K562 (cell line): Measurements from ENCODE around the gene ERO1B. TPM values are rescaled to one million over a fixed set of nuclear protein-coding genes. Genes with fewer than 3 reads are reported as not detected.

Source experiments
- ATF7 ChIP-seq: fragments of 450-650 bp; IDR thresholded peaks from 2 replicates; pipeline ENCODE4 v1.7.1; 2014; ENCODE audit warnings: mild to moderate bottlenecking, moderate library complexity
- ELF1 ChIP-seq: fragments of 200-800 bp; sonication (Bioruptor generic); IDR thresholded peaks from 2 replicates; pipeline ENCODE4 v1.6.1; 2016; ENCODE audit warnings: missing genetic modification characterization, missing compliant biosample characterization
- HDAC2 ChIP-seq: fragments of 450-650 bp; IDR thresholded peaks from 2 replicates; pipeline ENCODE4 v1.6.1; 2016; ENCODE audit warnings: mild to moderate bottlenecking
- MAZ ChIP-seq, 2 experiments: fragments of 450-650 bp in 1 of 2; sonication (generic) in 1 of 2; formaldehyde crosslinking; IDR thresholded peaks in 1 of 2; conservative IDR thresholded peaks in 1 of 2; 2 replicates each; pipeline versions ENCODE4 v1.4.0 to v1.5.0; 2020; ENCODE audit warnings: mild to moderate bottlenecking in 1 of 2, missing genetic modification reagents in 1 of 2
- PML ChIP-seq: IDR thresholded peaks from 2 replicates; pipeline ENCODE4 v1.6.1; 2012; ENCODE audit warnings: low read length, inconsistent platforms
- PRMT5 ChIP-seq: sonication (generic); formaldehyde crosslinking; IDR thresholded peaks from 2 replicates; pipeline ENCODE4 v1.5.0; 2020; ENCODE audit warnings: missing genetic modification reagents
- SMAD1 ChIP-seq: fragments of 150-350 bp; IDR thresholded peaks from 2 replicates; pipeline ENCODE4 v1.6.1; 2014; ENCODE audit warnings: low read length, low read depth; ENCODE audit not compliant: partially characterized antibody
- TAF1 ChIP-seq: IDR thresholded peaks from 2 replicates; pipeline ENCODE4 v1.6.1; 2011; ENCODE audit warnings: mild to moderate bottlenecking, low read length, moderate library complexity; ENCODE audit not compliant: insufficient read depth, control insufficient read depth, severe bottlenecking; ENCODE audit errors: extremely low read depth
- TARDBP ChIP-seq: fragments of 450-650 bp; IDR thresholded peaks from 2 replicates; pipeline ENCODE4 v1.6.1; 2016
- TRIM24 ChIP-seq, 2 experiments: fragments of 450-650 bp; IDR thresholded peaks; 2 replicates each; pipeline ENCODE4 v1.6.1; 2016
- ZBTB8A ChIP-seq: fragments of 450-650 bp; IDR thresholded peaks from 2 replicates; pipeline ENCODE4 v1.6.1; 2018; ENCODE audit warnings: mild to moderate bottlenecking, moderate library complexity; ENCODE audit not compliant: partially characterized antibody
- ZKSCAN3 ChIP-seq: fragments of 250-450 bp; sonication (Bioruptor Pico); IDR thresholded peaks from 2 replicates; pipeline ENCODE4 v1.4.0; 2020
- ZNF79 ChIP-seq: fragments of 250-450 bp; sonication (Bioruptor Pico); IDR thresholded peaks from 2 replicates; pipeline ENCODE4 v1.4.0; 2020; ENCODE audit warnings: low read depth, mild to moderate bottlenecking, moderate library complexity
- polyA plus RNA-seq, 8 experiments: library from polyadenylated mRNA; depleted of rRNA in 4 of 8; stranded (reverse) in 5 of 8; unstranded in 3 of 8; fragments of >200 nt; fragmentation: Nextera tagmentation in 2 of 8; fragmentation: Illumina TruSeq in 1 of 8; extraction: Ambion mirVana in 2 of 8; extraction: Trizol in 1 of 8; gene quantifications; 2 replicates each; pipeline versions ENCODE4 v1.2.1 to v1.2.3, GENCODE V29; 2011 to 2014; ENCODE audit warnings: inconsistent platforms in 1 of 8, missing spikeins in 1 of 8
- total RNA-seq, 7 experiments: library from RNA; depleted of rRNA in 6 of 7; stranded (reverse); fragments of >200 nt in 6 of 7; fragmentation: Illumina TruSeq in 2 of 7; extraction: Trizol in 2 of 7; gene quantifications; 2 replicates each; pipeline versions ENCODE4 v1.2.1 to v1.2.3, GENCODE V29; 2011 to 2021; ENCODE audit warnings: low replicate concordance in 1 of 7
- TF ChIP-seq, protein P1 (sequence below): fragments of 250-450 bp; sonication (Bioruptor Pico); IDR thresholded peaks from 2 replicates; pipeline ENCODE4 v1.9.0; 2021; ENCODE audit warnings: mild to moderate bottlenecking, inconsistent platforms
- TF ChIP-seq, protein P2 (sequence below): fragments of 250-450 bp; sonication (Bioruptor Pico); IDR thresholded peaks from 2 replicates; pipeline ENCODE4 v1.5.0; 2020; ENCODE audit warnings: mild to moderate bottlenecking, borderline replicate concordance
- TF ChIP-seq, protein P3 (sequence below), 3 experiments: fragments of 200-800 bp in 1 of 3; fragments of 250-450 bp in 1 of 3; fragments of 450-650 bp in 1 of 3; sonication (Bioruptor Pico) in 1 of 3; sonication (Bioruptor generic) in 1 of 3; formaldehyde crosslinking in 1 of 3; IDR thresholded peaks; 2 replicates each; pipeline versions ENCODE4 v1.6.1 to v1.8.0; 2016 to 2022; ENCODE audit warnings: mild to moderate bottlenecking in 2 of 3, missing genetic modification characterization in 2 of 3, missing compliant biosample characterization in 1 of 3, moderate library complexity in 1 of 3
- TF ChIP-seq, protein P4 (sequence below): fragments of 450-650 bp; formaldehyde crosslinking; IDR thresholded peaks from 2 replicates; pipeline ENCODE4 v1.4.0; 2022; ENCODE audit warnings: missing genetic modification characterization

The ERO1B gene
- total and polyA plus RNA-seq, 9 of the 15 experiments (the other 6 are each of a cell fraction or from before 2014, with no cell fraction given), result 0.59 to 6.4 (median 4.2) TPM

DNA sequence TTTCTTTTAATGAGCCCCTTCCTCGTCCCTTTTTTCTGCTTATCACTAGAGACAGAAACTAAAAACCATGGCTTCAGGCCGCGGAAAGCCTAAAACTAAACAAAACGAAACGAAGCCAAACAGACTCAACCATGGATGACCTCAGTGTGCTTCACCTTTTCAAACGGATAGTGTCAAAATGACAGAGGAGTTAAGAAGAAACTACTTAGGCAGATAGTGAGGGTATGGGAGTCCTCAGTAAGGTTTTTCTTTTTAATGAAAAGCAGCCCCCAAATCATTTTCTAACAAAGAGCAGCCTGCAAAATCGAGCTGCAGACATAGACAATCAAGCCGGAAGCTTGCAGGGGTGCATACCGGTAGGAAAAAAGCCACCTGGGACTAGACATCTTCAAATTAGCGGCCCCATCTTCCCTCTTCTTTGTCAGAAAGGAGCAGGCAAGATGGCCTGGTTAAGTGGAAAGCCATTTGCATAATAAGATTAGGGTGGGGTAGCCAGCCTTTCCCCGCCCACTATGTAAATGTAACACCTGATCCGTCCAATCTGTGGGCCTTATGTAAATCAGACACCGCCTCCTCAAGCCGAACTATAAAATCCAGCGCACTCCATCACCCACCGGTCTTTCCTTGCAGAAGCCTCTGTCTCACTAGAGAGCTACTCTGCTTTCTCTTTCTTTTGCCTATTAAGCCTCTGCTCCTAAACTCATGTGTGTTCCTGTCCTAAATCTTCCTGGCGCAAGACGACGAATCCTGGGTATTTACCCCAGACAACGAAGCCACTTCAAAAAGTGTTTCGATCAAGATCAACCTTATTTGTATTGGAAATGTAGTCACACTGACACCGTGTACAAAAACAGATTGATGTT lies 6.2 kb upstream of the ERO1B start (continued):
- TF ChIP-seq, protein P1, sequence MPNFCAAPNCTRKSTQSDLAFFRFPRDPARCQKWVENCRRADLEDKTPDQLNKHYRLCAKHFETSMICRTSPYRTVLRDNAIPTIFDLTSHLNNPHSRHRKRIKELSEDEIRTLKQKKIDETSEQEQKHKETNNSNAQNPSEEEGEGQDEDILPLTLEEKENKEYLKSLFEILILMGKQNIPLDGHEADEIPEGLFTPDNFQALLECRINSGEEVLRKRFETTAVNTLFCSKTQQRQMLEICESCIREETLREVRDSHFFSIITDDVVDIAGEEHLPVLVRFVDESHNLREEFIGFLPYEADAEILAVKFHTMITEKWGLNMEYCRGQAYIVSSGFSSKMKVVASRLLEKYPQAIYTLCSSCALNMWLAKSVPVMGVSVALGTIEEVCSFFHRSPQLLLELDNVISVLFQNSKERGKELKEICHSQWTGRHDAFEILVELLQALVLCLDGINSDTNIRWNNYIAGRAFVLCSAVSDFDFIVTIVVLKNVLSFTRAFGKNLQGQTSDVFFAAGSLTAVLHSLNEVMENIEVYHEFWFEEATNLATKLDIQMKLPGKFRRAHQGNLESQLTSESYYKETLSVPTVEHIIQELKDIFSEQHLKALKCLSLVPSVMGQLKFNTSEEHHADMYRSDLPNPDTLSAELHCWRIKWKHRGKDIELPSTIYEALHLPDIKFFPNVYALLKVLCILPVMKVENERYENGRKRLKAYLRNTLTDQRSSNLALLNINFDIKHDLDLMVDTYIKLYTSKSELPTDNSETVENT (CRISPR knock-in tag), result no peak
- TF ChIP-seq ZNF79 (CRISPR knock-in tag), result no peak
- TF ChIP-seq SMAD1, result peak; percentile 40
- TF ChIP-seq TAF1, result peak; percentile 54
- TF ChIP-seq, protein P2, sequence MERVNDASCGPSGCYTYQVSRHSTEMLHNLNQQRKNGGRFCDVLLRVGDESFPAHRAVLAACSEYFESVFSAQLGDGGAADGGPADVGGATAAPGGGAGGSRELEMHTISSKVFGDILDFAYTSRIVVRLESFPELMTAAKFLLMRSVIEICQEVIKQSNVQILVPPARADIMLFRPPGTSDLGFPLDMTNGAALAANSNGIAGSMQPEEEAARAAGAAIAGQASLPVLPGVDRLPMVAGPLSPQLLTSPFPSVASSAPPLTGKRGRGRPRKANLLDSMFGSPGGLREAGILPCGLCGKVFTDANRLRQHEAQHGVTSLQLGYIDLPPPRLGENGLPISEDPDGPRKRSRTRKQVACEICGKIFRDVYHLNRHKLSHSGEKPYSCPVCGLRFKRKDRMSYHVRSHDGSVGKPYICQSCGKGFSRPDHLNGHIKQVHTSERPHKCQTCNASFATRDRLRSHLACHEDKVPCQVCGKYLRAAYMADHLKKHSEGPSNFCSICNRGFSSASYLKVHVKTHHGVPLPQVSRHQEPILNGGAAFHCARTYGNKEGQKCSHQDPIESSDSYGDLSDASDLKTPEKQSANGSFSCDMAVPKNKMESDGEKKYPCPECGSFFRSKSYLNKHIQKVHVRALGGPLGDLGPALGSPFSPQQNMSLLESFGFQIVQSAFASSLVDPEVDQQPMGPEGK (CRISPR knock-in tag), result no peak
- TF ChIP-seq TRIM24 (IDR thresholded peaks at IDR 0.05), result peak in 1 of 2 experiments; percentile 55; a peak in 1 of 4 replicates
- TF ChIP-seq ATF7, result peak; percentile 92
- TF ChIP-seq, protein P3, sequence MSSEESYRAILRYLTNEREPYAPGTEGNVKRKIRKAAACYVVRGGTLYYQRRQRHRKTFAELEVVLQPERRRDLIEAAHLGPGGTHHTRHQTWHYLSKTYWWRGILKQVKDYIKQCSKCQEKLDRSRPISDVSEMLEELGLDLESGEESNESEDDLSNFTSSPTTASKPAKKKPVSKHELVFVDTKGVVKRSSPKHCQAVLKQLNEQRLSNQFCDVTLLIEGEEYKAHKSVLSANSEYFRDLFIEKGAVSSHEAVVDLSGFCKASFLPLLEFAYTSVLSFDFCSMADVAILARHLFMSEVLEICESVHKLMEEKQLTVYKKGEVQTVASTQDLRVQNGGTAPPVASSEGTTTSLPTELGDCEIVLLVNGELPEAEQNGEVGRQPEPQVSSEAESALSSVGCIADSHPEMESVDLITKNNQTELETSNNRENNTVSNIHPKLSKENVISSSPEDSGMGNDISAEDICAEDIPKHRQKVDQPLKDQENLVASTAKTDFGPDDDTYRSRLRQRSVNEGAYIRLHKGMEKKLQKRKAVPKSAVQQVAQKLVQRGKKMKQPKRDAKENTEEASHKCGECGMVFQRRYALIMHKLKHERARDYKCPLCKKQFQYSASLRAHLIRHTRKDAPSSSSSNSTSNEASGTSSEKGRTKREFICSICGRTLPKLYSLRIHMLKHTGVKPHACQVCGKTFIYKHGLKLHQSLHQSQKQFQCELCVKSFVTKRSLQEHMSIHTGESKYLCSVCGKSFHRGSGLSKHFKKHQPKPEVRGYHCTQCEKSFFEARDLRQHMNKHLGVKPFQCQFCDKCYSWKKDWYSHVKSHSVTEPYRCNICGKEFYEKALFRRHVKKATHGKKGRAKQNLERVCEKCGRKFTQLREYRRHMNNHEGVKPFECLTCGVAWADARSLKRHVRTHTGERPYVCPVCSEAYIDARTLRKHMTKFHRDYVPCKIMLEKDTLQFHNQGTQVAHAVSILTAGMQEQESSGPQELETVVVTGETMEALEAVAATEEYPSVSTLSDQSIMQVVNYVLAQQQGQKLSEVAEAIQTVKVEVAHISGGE (CRISPR knock-in tag; IDR thresholded peaks at IDR 0.05), result 0 out of 6 replicates have a peak, but pooled peaks of 1 of the 3 experiments have one; percentile 11
- no peak for TF ChIP-seq ZBTB8A
- peak; percentile 61; the same call in 1 of the 2 replicates for TF ChIP-seq PML
- 0 out of 2 replicates have a peak, but pooled peaks have one; percentile 35 for TF ChIP-seq TARDBP
- TF ChIP-seq ZKSCAN3, result no peak
- TF ChIP-seq MAZ (CRISPR knock-in tag; conservative IDR thresholded peaks at IDR 0.05 in 1 of 2, IDR thresholded peaks at IDR 0.05 in 1 of 2), result 0 out of 4 replicates have a peak, but pooled peaks of 1 of the 2 experiments have one; percentile 20
- TF ChIP-seq ELF1 (tag), result no peak
- 0 out of 2 replicates have a peak, but pooled peaks have one; percentile 21 for TF ChIP-seq HDAC2
- no peak for TF ChIP-seq PRMT5 (CRISPR knock-in tag)
- TF ChIP-seq, protein P4, sequence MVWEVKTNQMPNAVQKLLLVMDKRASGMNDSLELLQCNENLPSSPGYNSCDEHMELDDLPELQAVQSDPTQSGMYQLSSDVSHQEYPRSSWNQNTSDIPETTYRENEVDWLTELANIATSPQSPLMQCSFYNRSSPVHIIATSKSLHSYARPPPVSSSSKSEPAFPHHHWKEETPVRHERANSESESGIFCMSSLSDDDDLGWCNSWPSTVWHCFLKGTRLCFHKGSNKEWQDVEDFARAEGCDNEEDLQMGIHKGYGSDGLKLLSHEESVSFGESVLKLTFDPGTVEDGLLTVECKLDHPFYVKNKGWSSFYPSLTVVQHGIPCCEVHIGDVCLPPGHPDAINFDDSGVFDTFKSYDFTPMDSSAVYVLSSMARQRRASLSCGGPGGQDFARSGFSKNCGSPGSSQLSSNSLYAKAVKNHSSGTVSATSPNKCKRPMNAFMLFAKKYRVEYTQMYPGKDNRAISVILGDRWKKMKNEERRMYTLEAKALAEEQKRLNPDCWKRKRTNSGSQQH (CRISPR knock-in tag), result 0 out of 2 replicates have a peak, but pooled peaks have one; percentile 50
